Measurements from ENCODE around the gene PTPRD.

Gene PTPRD

GRCh38 chr9:10612641-10613398, at the start of gene PTPRD:
PTPRD (minus strand) TSS chr9:10613002.
- peak; percentile 48 for DNase-seq

DNA sequence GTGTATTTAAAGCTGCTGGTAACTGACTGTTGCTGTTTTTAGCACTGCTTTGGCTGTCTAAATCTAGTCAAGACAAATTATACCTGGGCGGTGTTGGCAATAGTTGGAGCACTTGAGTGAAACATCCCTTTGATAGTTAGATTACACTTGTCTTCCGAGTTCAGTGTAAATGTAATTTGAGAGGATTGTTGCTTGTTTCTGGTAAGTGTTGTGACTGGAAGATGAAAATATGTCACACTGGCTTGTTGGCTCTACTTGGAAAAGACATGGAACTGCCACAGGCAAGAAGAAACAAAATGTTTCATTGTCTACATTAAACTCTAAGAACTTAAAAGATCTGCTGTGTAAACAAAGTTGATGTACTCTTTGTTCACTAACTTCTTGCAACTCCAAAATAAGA, 49.2 kb upstream of the PTPRD start:
- DNase-seq, result no peak

- no peak for DNase-seq
Measured at GRCh38 chr9:10661376-10661775, 48.6 kb upstream of the PTPRD start.

DNA sequence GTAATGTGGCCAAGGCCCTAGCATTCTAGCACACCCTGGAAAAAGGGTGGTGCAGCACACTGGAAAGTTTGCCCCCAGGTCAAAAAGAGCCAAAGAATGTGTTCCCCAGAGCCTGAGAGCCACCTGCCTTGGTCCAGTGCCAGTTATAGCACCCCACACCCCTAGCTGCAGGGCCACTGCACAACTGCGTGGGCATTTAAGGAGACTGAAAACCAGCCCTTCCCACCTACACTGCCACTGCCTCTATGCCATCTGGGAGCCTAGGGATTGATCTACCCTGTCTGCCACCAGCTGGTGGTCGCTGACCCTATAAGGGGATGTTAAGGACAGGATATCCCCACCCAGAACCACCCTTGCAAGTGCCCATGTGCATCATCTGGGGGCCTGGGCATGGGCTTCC, 38.2 kb upstream of the PTPRD start:
- DNase-seq, result no peak

DNA sequence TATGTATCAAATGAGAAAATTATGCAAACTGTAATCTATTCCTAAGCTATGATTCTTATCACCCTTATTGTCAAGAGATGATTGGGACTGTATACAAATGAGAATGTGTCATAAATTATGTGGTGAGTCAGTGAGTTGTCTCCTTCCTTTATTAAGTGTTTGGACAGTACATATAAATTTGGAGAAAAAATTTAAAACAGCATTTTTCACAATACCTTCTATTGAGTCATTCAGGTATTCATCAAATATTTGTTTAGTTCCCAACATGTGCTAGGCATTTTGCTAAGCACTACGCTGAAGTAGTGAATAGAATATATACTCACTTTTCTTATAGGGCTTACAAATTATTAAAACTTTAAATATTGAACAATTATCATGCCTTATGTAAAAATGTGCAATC, 36.3 kb upstream of the PTPRD start:
- DNase-seq, result no peak

DNA sequence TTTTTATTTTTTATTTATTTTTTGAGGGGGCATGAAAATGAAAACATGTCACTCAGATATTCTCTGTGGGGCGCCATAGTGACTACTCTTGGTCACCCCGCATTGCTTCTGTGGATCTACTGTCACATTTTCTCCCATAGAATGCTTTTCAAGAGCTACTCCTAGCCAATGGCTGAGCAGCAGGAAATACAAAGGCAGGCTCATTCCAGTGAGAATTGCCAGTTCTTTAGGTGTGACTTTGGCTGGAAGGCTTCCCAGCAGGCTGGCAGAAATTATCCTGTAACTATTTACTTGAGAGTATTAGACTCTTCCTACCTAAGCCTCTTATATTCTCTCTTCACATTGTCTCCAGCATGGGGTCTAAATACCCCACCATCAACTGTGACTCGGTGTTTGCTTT, 21.0 kb upstream of the PTPRD start:
- DNase-seq, result no peak

DNA sequence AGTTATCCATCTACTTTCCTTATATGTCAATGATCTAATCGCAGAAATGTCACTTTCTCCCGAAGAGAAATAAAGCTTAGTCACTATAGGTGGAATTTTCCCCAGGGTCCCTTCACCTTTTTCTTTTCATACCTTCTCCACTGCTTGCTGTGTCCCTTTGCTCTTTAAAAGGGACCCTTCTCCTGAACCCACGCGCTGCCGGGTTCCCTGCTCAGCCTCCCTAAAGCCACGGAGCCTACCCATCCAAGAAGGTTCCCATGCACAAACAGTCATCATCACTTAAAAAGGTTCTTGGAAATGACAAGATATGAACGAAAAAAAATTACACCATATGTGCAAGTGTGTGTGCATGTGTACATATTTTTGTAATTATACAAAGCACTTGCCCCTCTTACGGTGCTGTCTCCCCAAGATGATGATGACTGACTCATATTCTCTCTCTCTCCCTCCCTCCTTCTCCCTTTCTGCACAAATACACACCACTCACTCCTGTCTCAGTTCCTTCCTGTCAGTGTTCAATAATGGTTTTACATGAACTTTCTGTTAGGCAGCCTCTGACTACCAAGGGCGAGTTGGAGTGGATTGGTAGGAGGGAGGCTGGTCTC, 1.5 kb upstream of the PTPRD start:
- DNase-seq, result no peak

GRCh38 chr9:10613419-10613818, 617 bp upstream of the PTPRD start:
- no peak for DNase-seq

DNA sequence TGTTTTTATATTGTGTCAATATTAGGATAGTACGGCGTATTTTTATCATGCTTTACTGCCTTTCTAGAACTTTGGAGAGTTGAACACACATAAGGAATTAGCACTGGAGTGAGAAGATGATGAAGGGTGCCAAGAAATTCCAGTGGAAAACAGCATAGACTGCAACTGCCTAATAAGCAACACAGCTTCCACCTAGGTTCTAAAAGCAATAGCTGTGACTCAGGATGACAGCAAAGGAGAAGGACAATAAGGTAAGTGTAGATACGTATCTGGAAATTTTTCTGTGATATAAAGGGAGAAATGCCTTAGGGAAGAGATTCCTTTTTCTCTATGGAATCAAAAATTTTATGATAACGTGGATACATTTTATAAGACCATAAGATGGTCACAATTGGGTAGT, 7.4 kb downstream of the PTPRD start:
- DNase-seq, result no peak

DNA sequence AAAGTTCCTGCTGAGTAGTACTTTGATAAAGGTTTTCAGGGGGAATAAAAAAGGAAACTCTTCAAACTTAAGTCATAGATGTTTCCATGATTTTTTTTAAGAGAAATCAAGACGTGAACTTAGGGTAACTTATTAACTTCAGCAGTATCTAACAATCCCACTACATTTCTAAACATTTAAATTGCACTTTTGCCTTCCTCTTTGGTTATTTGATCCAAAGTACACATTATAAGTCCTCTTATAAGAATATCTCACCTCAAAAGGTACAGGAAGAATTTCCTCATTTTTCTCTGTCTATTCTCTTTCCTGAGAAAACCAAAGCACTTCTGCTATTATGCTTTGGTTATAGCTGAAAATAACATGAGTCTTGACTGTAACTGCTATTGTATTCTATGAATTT, 7.9 kb downstream of the PTPRD start:
- DNase-seq, result no peak

- DNase-seq, result no peak
Measured at GRCh38 chr9:10597801-10598200, 15.0 kb downstream of the PTPRD start.

DNA sequence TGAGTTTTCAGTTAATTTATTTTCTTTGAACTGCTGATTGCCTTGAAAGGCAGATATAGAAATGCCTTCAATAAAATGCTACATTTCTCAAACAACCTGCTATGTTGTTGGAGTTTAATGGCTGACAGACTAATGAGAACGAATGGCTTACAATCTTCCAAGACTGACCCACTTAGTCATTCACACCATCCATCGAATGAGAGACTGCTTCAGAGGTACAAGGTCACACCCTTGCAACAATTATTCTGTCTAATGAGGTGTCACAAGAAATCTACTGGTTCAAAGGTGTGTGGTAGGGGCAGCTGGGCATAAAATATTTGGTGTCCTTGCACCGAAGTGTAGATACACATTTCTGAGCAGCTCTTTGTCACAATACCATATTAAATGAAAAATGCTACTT, 18.3 kb downstream of the PTPRD start:
- DNase-seq, result no peak

- DNase-seq, result no peak
Measured at GRCh38 chr9:10586407-10586806, 26.4 kb downstream of the PTPRD start.

GRCh38 chr9:10571699-10572098, 41.1 kb downstream of the PTPRD start:
- no peak for DNase-seq

GRCh38 chr9:10566848-10567247, 46.0 kb downstream of the PTPRD start:
- no peak for DNase-seq

GRCh38 chr9:10562581-10563343, 50.0 kb downstream of the PTPRD start:
- no peak for DNase-seq

GRCh38 chr9:10548348-10548747, 64.5 kb downstream of the PTPRD start:
- no peak for DNase-seq

DNA sequence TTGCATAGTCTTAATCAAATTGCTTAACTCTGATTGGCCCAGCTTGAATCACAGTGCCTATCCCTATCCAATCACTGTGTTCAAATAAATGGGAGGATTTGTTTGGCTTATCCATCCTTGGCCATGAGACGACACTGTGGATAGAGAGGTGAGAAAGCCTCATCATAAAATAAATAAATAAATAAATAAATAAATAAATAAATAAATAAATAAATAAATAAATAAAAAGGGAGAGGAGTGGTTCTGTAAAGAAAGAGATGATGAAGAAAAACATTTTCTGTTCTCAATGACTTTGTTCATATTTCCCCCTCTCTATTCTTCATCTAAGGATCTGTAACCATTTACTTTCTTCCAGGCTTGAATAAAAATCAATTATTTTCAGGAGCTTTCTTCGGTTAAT, 74.7 kb downstream of the PTPRD start:
- DNase-seq, result no peak

GRCh38 chr9:10534850-10535249, 78.0 kb downstream of the PTPRD start:
- no peak for DNase-seq

DNA sequence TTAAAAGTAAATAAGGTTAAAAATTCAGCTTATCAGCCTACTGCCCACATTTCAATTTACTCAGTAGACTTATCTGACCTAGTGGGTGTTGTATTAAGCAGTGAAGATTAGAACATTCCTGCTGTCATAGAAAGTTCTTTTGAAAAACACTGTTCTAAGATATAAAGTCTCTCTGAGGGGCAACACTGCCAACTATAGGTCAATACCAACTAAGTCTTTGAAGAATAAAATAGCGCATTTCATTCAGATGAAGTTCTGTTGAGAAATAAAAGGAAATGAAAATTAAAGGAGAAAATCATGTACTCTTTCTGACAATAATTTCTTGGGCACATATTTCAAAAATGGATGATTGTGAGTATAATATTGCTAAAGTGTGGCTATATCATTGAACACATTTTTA, 86.8 kb downstream of the PTPRD start:
- DNase-seq, result no peak

DNA sequence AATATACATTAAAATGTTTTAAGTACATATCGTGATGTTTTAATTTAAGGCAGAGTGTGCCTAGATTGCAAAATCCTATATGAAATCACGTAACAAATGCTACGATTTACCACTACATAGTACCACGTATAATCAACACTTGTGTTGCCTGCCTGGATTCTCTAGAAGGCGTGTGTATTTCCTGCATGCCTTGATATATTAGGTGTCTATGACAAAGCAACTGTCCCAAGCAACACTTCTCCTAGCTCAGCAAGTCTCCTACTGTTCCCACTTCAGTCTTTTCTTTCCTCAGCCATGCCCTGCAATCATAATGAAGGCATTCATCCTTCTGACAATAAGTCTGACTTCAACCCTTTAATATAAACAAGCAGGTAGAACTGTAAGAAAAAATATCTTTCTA, 89.6 kb downstream of the PTPRD start:
- DNase-seq, result no peak

DNA sequence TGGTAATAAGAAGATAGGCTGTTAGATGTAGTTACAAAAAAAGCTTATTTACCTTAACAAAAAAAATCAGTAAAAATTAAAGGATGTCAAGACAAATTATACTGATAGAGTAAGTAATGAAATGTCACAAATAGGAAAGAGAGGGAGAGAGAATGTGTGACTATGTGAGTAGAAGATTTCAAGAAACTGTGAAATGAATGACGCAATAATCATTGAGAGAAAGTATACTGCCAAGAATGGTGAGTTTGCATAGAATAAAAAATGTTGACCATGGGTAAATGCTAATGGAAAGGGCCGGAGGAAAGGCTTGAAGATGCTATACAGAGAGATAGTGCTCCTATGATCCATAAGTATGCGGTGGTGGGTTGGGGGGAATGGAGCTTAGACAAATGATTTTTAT, 100.7 kb downstream of the PTPRD start:
- no peak for DNase-seq

GRCh38 chr9:10488937-10489336, 123.9 kb downstream of the PTPRD start:
- no peak for DNase-seq

GRCh38 chr9:10479172-10479571, 133.6 kb downstream of the PTPRD start:
- DNase-seq, result no peak
